Thoracic aorta (tissue), 2 donors: ENCODE measurements around the gene SNORC. TPM values are rescaled to one million over a fixed set of nuclear protein-coding genes. Genes with fewer than 3 reads are reported as not detected.

Source experiments
- ATAC-seq: fragments of 150-250 bp; one replicate; pipeline ENCODE4 v1.8.0; 2017; ENCODE audit warnings: low read depth; ENCODE audit not compliant: insufficient number of reproducible peaks, low FRiP score
- DNase-seq: peaks from one replicate; pipeline ENCODE4 v3.0.0-alpha.2; 2020; ENCODE audit warnings: low spot score
- H3K27ac ChIP-seq, 2 donors: fragments of 200-600 bp; sonication (generic); 1 replicate in 1 of 2; 2 replicates in 1 of 2; pipeline ENCODE4 v1.5.1; 2016; ENCODE audit warnings: mild to moderate bottlenecking in 2 of 2, moderate library complexity in 2 of 2
- H3K27me3 ChIP-seq: fragments of 200-600 bp; sonication (generic); replicated peaks from 2 replicates; pipeline ENCODE4 v1.6.0; 2016; ENCODE audit warnings: mild to moderate bottlenecking; ENCODE audit not compliant: insufficient read depth
- H3K36me3 ChIP-seq: fragments of 200-600 bp; sonication (generic); one replicate; pipeline ENCODE4 v1.5.1; 2016
- H3K4me1 ChIP-seq, 2 donors: fragments of 200-600 bp; sonication (generic); 1 replicate in 1 of 2; 2 replicates in 1 of 2; pipeline versions ENCODE4 v1.5.1 to v1.6.0; 2016; ENCODE audit warnings: low read depth in 2 of 2, mild to moderate bottlenecking in 1 of 2; ENCODE audit not compliant: control insufficient read depth in 1 of 2
- H3K4me3 ChIP-seq: fragments of 200-600 bp; sonication (generic); 2 replicates; pipeline ENCODE4 v1.5.1; 2016; ENCODE audit warnings: mild to moderate bottlenecking
- H3K9me3 ChIP-seq: fragments of 200-600 bp; sonication (generic); 2 replicates; pipeline ENCODE4 v1.5.1; 2016
- total RNA-seq, 2 donors: library from RNA; depleted of rRNA; stranded (reverse); fragments of >200 nt; gene quantifications; one replicate each; pipeline versions ENCODE4 v1.1.0 to v1.2.3, GENCODE V29; 2016
- TF ChIP-seq, protein P1 (sequence below): fragments of 200-600 bp; sonication (generic); IDR thresholded peaks from one replicate; pipeline ENCODE4 v1.5.1; 2019; ENCODE audit warnings: antibody characterized with exemption

Gene SNORC
- total RNA-seq, 2 donors from 2014 or later = 0.41 to 0.63 TPM

DNA sequence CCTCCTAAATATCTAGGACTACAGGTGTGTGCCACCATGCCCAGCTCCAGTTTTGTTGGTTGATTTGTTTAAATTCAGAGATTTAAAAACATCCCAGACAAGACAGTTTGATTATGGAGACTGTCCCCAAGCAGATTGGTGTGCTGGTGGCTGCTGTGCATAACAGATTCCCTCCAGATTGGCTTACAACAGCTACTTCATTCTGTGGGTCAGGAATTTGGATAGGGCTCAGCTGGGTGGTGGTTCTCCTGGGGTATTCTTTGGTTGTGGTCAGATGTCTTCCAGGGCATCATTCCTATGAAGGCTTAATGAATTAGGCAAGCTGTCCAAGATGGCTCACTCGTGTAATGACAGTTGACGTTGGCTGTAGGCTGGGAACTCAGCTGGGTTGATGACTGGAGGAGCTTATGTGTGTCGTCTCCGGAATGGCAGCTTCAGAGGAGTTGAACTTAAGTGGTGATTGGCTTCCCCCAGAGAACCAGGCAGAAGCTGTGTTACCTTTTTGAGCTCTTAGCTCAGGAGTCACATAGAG, 10.6 kb upstream of the SNORC start:
- H3K36me3 ChIP-seq = peaks cover 24% of the 10 kb centered on the region
- no peak overlapping the region for H3K27ac ChIP-seq
- DNase-seq (no peak), ATAC-seq (no peak)
- TF ChIP-seq, protein P1, sequence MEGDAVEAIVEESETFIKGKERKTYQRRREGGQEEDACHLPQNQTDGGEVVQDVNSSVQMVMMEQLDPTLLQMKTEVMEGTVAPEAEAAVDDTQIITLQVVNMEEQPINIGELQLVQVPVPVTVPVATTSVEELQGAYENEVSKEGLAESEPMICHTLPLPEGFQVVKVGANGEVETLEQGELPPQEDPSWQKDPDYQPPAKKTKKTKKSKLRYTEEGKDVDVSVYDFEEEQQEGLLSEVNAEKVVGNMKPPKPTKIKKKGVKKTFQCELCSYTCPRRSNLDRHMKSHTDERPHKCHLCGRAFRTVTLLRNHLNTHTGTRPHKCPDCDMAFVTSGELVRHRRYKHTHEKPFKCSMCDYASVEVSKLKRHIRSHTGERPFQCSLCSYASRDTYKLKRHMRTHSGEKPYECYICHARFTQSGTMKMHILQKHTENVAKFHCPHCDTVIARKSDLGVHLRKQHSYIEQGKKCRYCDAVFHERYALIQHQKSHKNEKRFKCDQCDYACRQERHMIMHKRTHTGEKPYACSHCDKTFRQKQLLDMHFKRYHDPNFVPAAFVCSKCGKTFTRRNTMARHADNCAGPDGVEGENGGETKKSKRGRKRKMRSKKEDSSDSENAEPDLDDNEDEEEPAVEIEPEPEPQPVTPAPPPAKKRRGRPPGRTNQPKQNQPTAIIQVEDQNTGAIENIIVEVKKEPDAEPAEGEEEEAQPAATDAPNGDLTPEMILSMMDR = no peak
- H3K9me3 ChIP-seq = no peaks in the 10 kb centered on the region
- H3K4me1 ChIP-seq = no peaks in the 10 kb centered on the region
- H3K27me3 ChIP-seq = no peaks in the 10 kb centered on the region
- no peak overlapping the region for H3K4me3 ChIP-seq

GRCh38 chr2:232860593-232861241, 9.3 kb upstream of the SNORC start:
- no peaks in the 10 kb centered on the region for H3K27me3 ChIP-seq
- H3K9me3 ChIP-seq = no peaks in the 10 kb centered on the region
- DNase-seq (no peak), ATAC-seq (no peak)
- no peak overlapping the region for H3K27ac ChIP-seq
- peaks cover 24% of the 10 kb centered on the region for H3K36me3 ChIP-seq
- H3K4me3 ChIP-seq = no peak overlapping the region
- no peaks in the 10 kb centered on the region for H3K4me1 ChIP-seq
- TF ChIP-seq, protein P1 = no peak

GRCh38 chr2:232861353-232861752, 8.7 kb upstream of the SNORC start:
- Histone ChIP-seq H3K4me3 (no peak overlapping the region), H3K27me3 (no peaks in the 10 kb centered on the region), H3K36me3 (peaks cover 22% of the 10 kb centered on the region), H3K27ac (no peak overlapping the region), H3K9me3 (no peaks in the 10 kb centered on the region), H3K4me1 (no peaks in the 10 kb centered on the region)
- DNase-seq = no peak
- no peak for ATAC-seq
- TF ChIP-seq, protein P1 = no peak

- TF ChIP-seq, protein P1 = no peak
- no peaks in the 10 kb centered on the region for H3K27me3 ChIP-seq
- no peaks in the 10 kb centered on the region for H3K9me3 ChIP-seq
- no peaks in the 10 kb centered on the region for H3K4me1 ChIP-seq
- ATAC-seq (no peak), DNase-seq (no peak)
- H3K4me3 ChIP-seq = no peak overlapping the region
- H3K36me3 ChIP-seq = no peaks in the 10 kb centered on the region
- H3K27ac ChIP-seq = no peak overlapping the region
Observed at GRCh38 chr2:232863996-232864395, 6.1 kb upstream of the SNORC start.

DNA sequence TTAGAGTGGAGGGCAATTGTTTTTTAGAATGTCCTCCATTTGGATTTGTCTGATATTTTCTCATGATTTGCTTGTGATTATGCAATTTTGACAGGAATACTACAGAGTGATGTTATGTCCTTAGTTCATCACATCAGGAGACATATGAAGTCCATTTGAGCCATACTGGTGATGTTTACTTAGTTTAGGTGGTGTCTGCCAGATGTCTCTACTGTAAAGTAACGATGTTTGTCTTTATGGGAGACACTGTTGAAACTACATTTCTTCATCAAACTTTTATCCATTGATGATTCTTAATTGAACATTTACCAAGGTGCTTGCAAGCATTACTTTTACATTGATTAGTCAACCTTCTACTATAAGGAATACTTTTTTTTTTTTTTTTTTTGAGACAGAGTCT, 4.9 kb upstream of the SNORC start:
- TF ChIP-seq, protein P1 = no peak
- no peak overlapping the region for H3K27ac ChIP-seq
- H3K9me3 ChIP-seq = no peaks in the 10 kb centered on the region
- no peaks in the 10 kb centered on the region for H3K27me3 ChIP-seq
- H3K36me3 ChIP-seq = no peaks in the 10 kb centered on the region
- no peaks in the 10 kb centered on the region for H3K4me1 ChIP-seq
- ATAC-seq (no peak), DNase-seq (no peak)
- H3K4me3 ChIP-seq = no peak overlapping the region
